HCT116 (cell line): ENCODE measurements around the gene TTC9B.

Experiments used
- CTCF ChIP-seq, 3 experiments: fragments of 200-600 bp in 1 of 3; sonication (generic) in 1 of 3; IDR thresholded peaks in 2 of 3; conservative IDR thresholded peaks in 1 of 3; 2 replicates each; pipeline ENCODE4 v1.5.1; 2012 to 2017; ENCODE audit warnings: low read depth in 2 of 3, low read length in 2 of 3, antibody characterized with exemption in 1 of 3, borderline replicate concordance in 1 of 3, control low read depth in 1 of 3, mild to moderate bottlenecking in 1 of 3, mixed read lengths in 1 of 3, mixed run types in 1 of 3, moderate library complexity in 1 of 3; ENCODE audit not compliant: insufficient read depth in 1 of 3
- TCF7L2 ChIP-seq: IDR thresholded peaks from 2 replicates; pipeline ENCODE4 v1.7.0; 2011; ENCODE audit warnings: borderline replicate concordance, inconsistent platforms; ENCODE audit not compliant: insufficient read depth, insufficient read length; ENCODE audit errors: extremely low read depth

DNA sequence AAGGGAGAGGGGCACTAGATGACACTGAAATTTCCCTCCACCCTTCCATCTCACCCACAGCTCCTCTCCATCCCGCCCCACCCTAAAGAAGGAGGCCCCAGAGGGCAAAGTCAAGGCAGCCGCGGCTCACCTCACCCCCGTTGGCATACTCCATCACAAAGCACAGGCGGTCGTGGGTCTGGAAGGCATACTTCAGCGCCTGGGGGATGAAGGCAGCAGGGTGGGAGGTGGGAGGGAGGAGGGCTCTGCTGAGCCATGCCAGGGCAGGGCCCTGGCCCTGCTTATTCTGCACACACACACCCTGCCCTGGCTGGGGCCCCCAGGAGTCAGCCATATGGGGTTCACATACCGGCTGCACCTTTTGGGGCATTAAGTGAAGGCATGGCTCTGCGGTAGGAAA, 20.6 kb upstream of the TTC9B start:
- TF ChIP-seq CTCF (IDR thresholded peaks at IDR 0.05 in 2 of 3, conservative IDR thresholded peaks at IDR 0.05 in 1 of 3; ENCODE audit: borderline replicate concordance in 1 of 3, insufficient read depth in 1 of 3, low read depth in 2 of 3, low read length in 2 of 3): no peak
- TF ChIP-seq TCF7L2: no peak
